Measurements from ENCODE around the gene IQSEC3.
"Not testable (repeated sequence)": the region's sequence is repeated elsewhere in the genome, so short reads cannot be mapped to it uniquely, and the experiment has no call there.

IQSEC3 gene

DNA sequence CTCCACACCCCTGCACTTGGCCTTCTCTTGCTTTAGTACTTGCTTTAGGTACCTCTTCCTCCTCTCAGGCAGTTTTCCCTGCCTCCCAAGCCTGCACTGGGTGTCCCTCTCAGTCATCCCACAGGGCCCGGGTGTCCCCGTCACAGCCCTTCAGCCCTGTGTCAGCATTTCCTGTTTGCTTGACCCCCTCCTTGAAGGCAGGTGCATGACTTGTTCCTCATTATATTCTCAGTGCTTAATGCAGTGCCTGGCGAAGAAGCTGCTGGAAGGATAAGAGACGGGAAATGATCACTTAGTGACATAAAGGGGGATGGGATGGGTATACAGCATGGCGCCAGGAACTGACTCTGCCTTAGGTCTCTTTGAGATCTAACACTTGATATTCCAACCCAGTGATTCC, 61.5 kb downstream of the IQSEC3 start:
- no peak overlapping the region for H3K4me3 ChIP-seq (ENCODE audit: low read depth, low read length)
- TF ChIP-seq, protein P1, sequence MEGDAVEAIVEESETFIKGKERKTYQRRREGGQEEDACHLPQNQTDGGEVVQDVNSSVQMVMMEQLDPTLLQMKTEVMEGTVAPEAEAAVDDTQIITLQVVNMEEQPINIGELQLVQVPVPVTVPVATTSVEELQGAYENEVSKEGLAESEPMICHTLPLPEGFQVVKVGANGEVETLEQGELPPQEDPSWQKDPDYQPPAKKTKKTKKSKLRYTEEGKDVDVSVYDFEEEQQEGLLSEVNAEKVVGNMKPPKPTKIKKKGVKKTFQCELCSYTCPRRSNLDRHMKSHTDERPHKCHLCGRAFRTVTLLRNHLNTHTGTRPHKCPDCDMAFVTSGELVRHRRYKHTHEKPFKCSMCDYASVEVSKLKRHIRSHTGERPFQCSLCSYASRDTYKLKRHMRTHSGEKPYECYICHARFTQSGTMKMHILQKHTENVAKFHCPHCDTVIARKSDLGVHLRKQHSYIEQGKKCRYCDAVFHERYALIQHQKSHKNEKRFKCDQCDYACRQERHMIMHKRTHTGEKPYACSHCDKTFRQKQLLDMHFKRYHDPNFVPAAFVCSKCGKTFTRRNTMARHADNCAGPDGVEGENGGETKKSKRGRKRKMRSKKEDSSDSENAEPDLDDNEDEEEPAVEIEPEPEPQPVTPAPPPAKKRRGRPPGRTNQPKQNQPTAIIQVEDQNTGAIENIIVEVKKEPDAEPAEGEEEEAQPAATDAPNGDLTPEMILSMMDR (IDR thresholded peaks at IDR 0.05; ENCODE audit: low read depth, low read length): no peak

DNA sequence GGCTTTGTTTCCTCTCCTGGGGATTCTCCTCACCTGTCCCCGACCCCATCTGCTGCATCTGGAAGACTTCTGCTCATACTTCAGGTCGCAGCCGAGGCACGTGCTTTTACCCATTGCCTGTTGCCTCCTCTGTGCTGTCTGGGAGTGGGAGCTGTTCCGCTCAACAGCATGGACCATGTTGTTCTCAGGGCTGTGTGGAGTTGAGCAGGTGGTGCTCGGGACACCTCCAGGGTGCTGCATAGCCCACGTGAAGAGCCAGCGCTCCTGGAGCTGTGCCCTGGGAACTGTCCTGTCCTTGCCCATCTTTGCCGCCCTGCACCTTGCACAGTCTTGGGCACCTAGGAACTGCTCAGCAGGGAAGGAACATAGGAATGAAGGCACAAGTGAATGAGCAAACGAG, 62.4 kb downstream of the IQSEC3 start:
- no peak overlapping the region for H3K4me3 ChIP-seq (ENCODE audit: low read depth, low read length)

DNA sequence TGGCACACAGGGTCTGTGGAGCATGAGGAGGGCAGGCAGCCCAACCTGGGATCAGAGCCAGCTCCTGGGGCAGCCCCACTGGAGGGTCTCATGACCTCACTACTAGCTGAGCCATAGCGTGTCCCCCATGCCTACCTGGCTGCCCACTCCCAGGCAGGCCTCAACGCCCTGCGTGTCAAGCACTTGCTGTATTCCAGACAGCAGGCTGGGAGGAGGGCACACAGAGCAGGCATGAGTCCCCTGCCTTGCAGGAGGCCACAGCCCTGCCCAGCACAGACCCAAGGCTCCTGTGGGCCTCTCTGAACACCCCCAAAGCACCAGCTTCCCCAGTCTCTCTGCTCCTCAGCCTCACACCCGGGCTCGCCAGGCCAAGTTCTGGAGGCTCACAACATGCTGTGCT, 64.0 kb downstream of the IQSEC3 start:
- TF ChIP-seq, protein P1 (IDR thresholded peaks at IDR 0.05; ENCODE audit: low read depth, low read length): no peak
- H3K4me3 ChIP-seq (ENCODE audit: low read depth, low read length): no peak overlapping the region

More for the DNA sequence above, 62.4 kb downstream of the IQSEC3 start:
- TF ChIP-seq, protein P1 (IDR thresholded peaks at IDR 0.05; ENCODE audit: low read depth, low read length): no peak

DNA sequence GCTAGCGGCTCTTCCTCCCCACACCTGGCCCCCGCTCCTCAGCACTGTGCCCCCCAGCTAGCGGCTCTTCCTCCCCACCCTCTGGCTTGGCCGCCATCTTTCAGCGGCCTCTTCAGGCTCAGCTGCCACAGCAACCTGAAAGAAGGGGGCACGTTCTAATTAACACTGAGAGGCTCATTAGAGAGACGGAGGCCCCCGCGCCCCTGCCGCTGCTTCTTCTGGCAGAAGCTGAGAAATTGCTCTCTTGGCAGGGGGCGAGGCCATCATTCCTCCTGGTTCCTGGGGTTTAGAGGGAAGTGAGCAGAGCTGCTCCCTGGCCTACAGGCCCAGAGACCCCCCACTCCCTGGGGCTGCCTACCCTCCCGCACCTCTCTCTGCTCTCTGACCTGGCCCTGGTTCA, 64.4 kb downstream of the IQSEC3 start:
- TF ChIP-seq, protein P1 (IDR thresholded peaks at IDR 0.05; ENCODE audit: low read depth, low read length): no peak
- H3K4me3 ChIP-seq (ENCODE audit: low read depth, low read length): no peak overlapping the region

DNA sequence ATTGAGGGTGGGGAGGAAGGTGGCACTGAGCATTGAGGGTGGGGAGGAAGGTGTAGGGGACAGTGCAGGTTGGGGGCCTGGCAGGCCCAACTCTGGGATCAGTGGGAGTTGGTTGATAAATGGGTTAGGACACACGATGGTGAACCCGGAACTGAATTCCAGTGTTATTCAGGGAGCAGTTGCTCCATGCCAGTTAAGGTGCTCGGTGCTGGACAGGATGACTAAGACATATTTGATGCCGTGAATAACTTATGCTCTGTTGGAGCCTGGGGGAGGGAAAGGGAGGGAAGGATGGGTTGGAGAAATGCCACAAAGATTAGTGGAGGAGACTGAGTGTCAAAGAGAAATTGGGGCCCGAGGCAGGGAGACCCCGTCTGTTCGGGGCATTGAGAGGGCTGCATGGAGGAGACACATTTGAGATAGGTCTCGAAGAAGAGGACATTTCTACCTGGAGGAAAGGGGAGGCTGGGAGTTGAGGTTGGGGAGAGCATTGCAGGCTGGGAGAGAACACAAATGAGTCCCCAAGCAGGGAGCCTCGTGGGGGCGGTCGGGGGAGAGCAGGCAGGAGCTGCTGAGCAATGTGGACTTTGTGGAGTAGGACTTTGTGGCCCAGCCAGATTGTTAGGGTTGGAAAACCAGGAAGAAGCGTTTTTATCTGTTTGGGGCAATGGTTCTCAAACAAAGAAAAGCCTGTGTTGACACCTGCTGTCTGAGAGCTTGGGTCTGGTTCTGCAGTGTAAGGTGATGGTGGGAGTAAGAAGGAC, 65.3 kb downstream of the IQSEC3 start:
- TF ChIP-seq, protein P1 (IDR thresholded peaks at IDR 0.05; ENCODE audit: low read depth, low read length): no peak
- no peak overlapping the region for H3K4me3 ChIP-seq (ENCODE audit: low read depth, low read length)

DNA sequence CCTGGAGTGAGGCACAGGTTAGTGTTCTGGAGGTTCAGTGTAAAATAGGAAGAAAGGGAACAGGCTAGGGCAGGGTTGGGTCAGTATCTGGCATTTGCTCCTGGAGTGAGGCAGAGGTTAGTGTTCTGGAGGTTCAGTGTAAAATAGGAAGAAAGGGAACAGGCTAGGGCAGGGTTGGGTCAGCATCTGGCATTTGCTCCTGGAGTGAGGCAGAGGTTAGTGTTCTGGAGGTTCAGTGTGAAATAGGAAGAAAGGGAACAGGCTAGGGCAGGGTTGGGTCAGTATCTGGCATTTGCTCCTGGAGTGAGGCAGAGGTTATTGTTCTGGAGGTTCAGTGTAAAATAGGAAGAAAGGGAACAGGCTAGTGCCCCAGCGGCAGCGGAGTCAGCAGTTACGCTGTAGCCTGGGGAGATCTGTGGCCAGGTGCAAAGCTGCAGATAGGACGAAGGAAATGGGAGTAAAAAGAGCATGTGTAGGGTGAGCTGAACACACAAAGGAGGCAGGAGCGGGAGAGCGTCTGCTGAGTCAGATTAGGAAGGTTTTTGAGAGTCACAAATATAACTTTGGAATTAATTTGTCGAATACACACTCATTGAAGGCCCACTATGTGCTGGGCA, 67.2 kb downstream of the IQSEC3 start:
- H3K4me3 ChIP-seq (ENCODE audit: low read depth, low read length): not testable (repeated sequence)

DNA sequence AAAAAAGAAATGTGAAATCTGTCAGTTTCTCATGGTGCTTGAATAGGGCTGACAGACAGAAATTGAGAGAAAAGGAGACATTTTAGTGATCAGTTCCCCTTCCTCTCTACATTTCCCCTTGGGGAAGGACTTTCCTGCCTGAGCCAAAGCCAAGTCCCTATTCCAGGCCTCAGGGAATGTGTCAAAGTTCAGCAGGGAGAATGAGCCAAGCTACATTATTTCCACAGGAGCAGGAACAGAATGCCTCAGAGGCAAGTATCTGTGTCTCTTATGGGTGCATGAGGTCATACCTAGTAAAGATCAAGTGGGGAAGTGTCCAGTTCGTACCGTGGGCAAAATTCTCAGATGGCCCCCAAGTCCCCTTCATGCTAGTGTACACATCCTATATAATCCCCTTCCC, 68.6 kb downstream of the IQSEC3 start:
- TF ChIP-seq, protein P1 (IDR thresholded peaks at IDR 0.05; ENCODE audit: low read depth, low read length): no peak
- no peak overlapping the region for H3K4me3 ChIP-seq (ENCODE audit: low read depth, low read length)

Data from WI38 (cell line).